Measurements from ENCODE around the gene SPSB2. TPM values are rescaled to one million over a fixed set of nuclear protein-coding genes. Genes with fewer than 3 reads are reported as not detected.

Gene SPSB2
- total and polyA plus RNA-seq, 10 donors = 7.0 to 17.0 (median 11.1) TPM

DNA sequence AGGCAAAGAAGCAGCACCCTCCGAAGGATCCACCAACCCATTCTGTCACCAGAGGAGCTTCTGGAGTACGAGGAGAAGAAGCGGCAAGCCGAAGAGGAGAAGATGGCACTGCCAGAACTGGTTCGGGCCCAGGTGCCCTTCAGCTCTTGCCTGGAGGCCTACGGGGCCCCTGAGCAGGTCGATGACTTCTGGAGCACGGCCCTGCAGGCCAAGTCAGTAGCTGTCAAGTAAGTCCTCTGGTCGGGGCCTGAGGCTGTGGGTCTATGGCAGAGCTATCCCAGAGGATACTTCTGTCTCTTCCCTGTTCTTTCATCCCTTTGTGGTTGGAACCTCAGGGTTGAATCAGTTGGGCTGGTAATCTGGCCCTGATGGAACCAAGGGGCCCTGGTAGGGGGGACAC, 11.7 kb downstream of the SPSB2 start:
- 93 to 96% (median 95%) methylated on average over 8 to 9 of the region's 9 CpGs for WGBS, 5 donors

DNA sequence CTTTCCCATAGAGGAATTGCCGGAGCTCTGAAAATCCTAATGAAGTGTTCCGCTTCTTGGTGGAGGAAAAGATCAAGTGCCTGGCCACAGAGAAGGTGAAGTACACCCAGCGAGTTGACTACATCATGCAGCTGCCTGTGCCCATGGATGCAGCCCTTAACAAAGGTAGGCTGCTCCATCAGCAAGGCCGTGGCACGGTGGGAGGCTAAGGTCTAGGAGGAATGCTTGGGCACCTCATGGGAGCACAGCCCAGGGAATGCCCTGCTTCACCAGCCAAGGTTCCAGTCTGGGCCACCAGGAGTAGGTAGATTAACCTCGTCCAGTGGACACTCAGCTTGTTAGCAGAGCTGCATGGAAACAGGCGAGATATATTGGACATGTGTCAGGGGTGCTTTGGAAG, 12.2 kb downstream of the SPSB2 start:
- Histone ChIP-seq H3K4me3 (no peak overlapping the region), H3K36me3 (peaks cover 10 to 100% (median 94%) of the 10 kb centered on the region in 6 donors), H3K4me1 (no peaks in the 10 kb centered on the region), H3K9me3 (no peaks in the 10 kb centered on the region), H3K27me3 (replicated peaks in 1 of 7) (no peaks in the 10 kb centered on the region), H3K27ac (no peak overlapping the region)
- no peak for DNase-seq
- WGBS, 5 donors = 96 to 99% (median 96%) methylated on average over 7 of the region's 7 CpGs
- TF ChIP-seq POLR2A (IDR thresholded peaks at IDR 0.05) (no peak), POLR2AphosphoS5 (IDR thresholded peaks at IDR 0.05) (no peak)
- TF ChIP-seq, protein P1, sequence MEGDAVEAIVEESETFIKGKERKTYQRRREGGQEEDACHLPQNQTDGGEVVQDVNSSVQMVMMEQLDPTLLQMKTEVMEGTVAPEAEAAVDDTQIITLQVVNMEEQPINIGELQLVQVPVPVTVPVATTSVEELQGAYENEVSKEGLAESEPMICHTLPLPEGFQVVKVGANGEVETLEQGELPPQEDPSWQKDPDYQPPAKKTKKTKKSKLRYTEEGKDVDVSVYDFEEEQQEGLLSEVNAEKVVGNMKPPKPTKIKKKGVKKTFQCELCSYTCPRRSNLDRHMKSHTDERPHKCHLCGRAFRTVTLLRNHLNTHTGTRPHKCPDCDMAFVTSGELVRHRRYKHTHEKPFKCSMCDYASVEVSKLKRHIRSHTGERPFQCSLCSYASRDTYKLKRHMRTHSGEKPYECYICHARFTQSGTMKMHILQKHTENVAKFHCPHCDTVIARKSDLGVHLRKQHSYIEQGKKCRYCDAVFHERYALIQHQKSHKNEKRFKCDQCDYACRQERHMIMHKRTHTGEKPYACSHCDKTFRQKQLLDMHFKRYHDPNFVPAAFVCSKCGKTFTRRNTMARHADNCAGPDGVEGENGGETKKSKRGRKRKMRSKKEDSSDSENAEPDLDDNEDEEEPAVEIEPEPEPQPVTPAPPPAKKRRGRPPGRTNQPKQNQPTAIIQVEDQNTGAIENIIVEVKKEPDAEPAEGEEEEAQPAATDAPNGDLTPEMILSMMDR (IDR thresholded peaks at IDR 0.05 in 8 of 11, conservative IDR thresholded peaks at IDR 0.05 in 3 of 11) = no peak
- intact Hi-C loops (cut with DNase I; ENCODE audit: low total_unique reads) = loop anchor here (10.0 kb wide), 1 partner anchor 104 kb away; no protein-coding TSS in a partner anchor

More for the DNA sequence above, 11.7 kb downstream of the SPSB2 start:
- Histone ChIP-seq H3K27ac (no peak overlapping the region), H3K4me1 (peaks cover 0 to 3% (median under 1%) of the 10 kb centered on the region in 6 donors), H3K9me3 (no peaks in the 10 kb centered on the region), H3K4me3 (no peak overlapping the region), H3K27me3 (replicated peaks in 1 of 7) (no peaks in the 10 kb centered on the region), H3K36me3 (peaks cover 10 to 99% (median 92%) of the 10 kb centered on the region in 6 donors)
- DNase-seq = no peak
- no peak for TF ChIP-seq POLR2AphosphoS5 (IDR thresholded peaks at IDR 0.05)
- intact Hi-C loops (cut with DNase I; ENCODE audit: low total_unique reads) = loop anchor here (10.0 kb wide), 1 partner anchor 103 kb away; no protein-coding TSS in a partner anchor

DNA sequence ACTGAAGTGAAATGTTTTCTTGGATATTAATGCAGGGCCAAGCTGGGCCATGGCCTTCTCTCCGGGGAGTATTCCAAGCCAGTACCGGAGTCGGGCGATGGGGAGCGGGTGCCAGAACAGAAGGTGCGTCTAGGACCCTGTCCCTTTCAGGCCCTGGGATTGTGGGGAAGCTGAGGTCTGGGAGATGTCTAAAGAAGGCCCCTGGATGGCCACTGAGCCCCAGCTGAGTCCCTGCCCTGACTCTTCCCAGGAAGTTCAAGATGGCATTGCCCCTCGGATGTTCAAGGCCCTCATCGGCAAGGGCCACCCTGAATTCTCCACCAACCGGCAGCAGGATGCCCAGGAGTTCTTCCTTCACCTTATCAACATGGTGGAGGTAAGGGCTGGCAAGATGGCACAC, 13.0 kb downstream of the SPSB2 start:
- Histone ChIP-seq H3K9me3 (no peaks in the 10 kb centered on the region), H3K36me3 (peaks cover 10 to 100% (median 94%) of the 10 kb centered on the region in 6 donors), H3K4me1 (no peaks in the 10 kb centered on the region), H3K27ac (no peak overlapping the region), H3K4me3 (no peak overlapping the region), H3K27me3 (replicated peaks in 1 of 7) (no peaks in the 10 kb centered on the region)
- DNase-seq = no peak
- intact Hi-C loops (cut with DNase I; ENCODE audit: low total_unique reads) = loop anchor here (10.0 kb wide), 1 partner anchor 105 kb away; no protein-coding TSS in a partner anchor
- 92 to 99% (median 96%) methylated on average over 9 of the region's 9 CpGs for WGBS, 5 donors
- no peak for TF ChIP-seq POLR2A (IDR thresholded peaks at IDR 0.05)
- TF ChIP-seq, protein P1 (IDR thresholded peaks at IDR 0.05 in 8 of 11, conservative IDR thresholded peaks at IDR 0.05 in 3 of 11) = no peak
- TF ChIP-seq POLR2AphosphoS5 (IDR thresholded peaks at IDR 0.05) = no peak

DNA sequence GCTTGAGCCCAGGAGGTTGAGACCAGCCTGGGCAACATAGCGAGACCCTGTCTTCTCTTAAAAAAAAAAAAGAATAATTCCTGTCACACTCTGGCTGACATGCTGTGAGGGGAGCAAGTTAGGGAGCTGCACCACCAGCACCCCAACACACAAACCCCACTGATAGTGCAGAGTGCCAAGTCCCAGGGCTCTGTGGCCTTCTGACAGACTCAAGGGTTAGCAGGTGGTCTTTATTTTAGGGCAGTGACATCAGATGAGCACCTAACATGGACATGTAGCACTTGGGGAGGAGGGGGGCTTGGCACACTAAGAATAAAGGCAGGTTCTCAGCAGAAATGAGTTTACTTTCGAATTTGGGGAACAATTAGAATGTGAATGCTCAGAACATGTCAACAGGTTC, 14.3 kb downstream of the SPSB2 start:
- WGBS, 5 donors = 96 to 100% (median 98%) methylated on average over 2 of the region's 2 CpGs
- Histone ChIP-seq H3K27ac (no peak overlapping the region), H3K36me3 (peaks cover 10 to 90% (median 83%) of the 10 kb centered on the region in 6 donors), H3K4me1 (peaks cover 0 to 10% (median 2%) of the 10 kb centered on the region in 6 donors), H3K27me3 (replicated peaks in 1 of 7) (no peaks in the 10 kb centered on the region), H3K4me3 (no peak overlapping the region), H3K9me3 (no peaks in the 10 kb centered on the region)
- intact Hi-C loops (cut with DNase I; ENCODE audit: low total_unique reads) = loop anchor here (10.0 kb wide), 1 partner anchor 294 kb away; the partner anchor contains the start of gene NOP2
- DNase-seq = no peak
- TF ChIP-seq POLR2AphosphoS5 (IDR thresholded peaks at IDR 0.05) = no peak
- TF ChIP-seq, protein P1 (IDR thresholded peaks at IDR 0.05 in 8 of 11, conservative IDR thresholded peaks at IDR 0.05 in 3 of 11) = no peak
- no peak for TF ChIP-seq POLR2A (IDR thresholded peaks at IDR 0.05)

Data from spleen (tissue), 11 donors.